HG02870 (cell line): ENCODE results near the gene MTFMT.
"Not testable (repeated sequence)": the region's sequence is repeated elsewhere in the genome, so short reads cannot be mapped to it uniquely, and the experiment has no call there.

Experiments
- ATAC-seq: cut with Tn5 transposase; IDR thresholded peaks from one replicate; pipeline ENCODE4 v1.9.1; 2021; ENCODE audit warnings: mild to moderate bottlenecking, moderate library complexity; ENCODE audit not compliant: unreplicated experiment

MTFMT gene

DNA sequence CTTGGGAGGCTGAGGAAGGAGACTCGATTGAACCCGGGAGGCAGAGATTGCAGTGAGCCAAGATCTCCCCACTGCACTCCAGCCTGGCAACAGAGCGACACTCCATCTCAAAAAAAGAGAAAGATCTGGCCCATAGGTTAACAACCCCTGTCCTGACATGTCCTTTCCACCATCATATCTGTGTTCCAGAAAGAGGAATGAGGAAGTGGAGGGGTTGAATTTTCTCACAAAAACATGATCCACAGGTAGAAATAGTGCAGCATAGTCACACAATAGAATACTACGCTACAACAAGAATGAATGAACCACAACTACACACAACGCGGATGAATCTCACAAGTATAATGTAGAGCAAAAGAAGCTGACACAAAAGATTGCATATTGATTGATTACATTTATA, 11.0 kb upstream of the MTFMT start:
- no peak for ATAC-seq

DNA sequence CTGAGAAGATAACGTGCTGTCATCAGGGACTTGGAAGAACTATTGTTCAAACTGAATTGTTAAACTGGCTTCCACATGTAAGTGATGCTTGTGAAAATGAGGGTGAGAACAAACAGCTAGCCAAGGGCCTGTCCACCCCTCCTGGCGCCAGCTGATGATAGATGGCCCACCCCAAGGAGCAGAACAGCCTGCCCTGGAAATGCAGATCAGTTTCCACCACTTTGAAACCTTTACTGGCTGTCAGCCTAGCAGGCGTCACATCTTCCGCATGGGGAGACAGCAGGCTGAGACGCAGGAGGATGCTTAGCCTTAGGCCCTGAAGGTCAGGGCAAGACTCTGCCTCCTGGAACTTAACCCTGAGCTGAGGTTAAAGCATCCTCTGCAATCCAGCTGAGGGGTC, 9.4 kb upstream of the MTFMT start:
- ATAC-seq, result no peak

DNA sequence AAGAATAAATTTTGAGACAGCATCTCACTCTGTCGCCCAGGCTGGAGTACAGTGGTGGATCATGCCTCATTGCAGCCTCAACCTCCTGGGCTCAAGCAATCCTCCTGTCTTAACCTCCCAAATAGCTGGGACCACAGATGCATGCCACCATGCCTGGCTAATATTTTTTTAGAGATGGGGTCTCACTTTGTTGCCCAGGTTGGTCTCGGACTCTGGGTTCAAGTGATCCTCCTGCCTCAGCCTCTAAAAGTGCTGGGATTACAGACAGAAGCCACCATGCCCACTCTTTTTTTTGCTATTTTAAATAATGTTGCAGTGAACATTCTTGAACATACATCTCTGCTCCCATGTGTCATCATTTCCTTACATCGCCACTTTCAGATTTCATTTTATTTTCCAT, 9.0 kb upstream of the MTFMT start:
- no peak for ATAC-seq

DNA sequence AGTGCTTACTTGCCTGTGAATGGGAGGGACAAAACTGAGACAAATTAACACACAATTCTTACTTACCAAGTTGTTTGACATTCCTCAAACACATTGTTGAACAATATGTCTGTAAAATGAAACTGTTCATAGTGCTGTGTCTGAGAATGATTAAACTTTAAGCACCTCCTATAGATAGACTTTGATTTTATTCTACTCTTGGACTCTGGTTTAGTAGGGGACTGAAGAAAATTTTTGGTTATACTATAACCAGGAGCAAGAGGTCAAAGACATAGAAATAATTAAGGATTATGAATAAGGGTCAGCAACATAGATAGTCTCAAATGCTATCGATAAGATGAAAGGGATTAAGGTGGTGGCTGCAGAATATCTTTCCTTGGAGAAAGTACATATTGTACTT, 7.9 kb upstream of the MTFMT start:
- ATAC-seq, result no peak

DNA sequence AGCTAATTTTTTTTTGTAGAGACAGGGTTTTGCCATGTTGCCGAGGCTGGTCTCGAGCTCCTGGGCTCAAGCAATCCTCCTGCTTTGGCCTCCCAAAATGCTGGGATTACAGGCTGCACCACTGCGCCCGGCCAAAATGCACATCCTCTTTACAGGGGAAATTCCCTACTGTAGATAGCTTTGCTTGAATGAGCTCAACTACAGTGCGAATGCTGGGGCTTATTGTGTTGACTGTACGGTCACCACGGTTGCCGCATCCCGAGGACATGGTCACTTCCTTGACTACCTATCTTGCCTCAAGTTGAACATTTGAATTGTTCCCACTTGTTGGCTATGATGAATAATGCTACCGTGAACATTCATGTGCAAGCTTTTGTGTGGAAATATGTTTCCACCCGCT, 5.3 kb upstream of the MTFMT start:
- no peak for ATAC-seq

DNA sequence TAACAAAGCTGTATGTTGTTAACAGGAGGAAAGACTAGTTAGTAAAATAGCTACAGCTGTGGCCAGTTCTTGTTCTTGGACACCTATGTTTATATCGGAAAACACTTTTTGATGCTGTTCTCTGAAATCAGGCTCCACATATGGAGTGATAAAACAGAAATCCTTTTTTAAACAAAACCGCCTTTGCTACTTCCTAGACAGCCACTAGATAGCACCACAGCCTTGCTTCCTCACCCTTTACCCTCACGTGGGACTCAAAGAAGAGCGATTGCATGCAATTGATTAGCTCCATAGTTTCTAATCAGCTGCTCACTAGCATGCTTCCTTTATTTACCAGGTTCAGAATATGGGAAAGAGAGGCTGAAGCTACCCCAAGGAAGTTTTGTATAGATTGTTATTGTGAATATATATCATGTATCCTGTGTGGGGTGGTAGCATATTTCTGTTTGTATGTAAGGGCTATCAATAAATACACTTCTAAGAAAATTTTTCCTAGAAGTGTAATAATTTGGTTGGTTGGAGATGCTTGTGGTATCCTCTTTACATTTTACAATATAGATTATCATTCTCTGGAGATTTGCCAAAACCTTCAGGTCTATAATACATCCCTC, 4.3 kb upstream of the MTFMT start:
- no peak for ATAC-seq

DNA sequence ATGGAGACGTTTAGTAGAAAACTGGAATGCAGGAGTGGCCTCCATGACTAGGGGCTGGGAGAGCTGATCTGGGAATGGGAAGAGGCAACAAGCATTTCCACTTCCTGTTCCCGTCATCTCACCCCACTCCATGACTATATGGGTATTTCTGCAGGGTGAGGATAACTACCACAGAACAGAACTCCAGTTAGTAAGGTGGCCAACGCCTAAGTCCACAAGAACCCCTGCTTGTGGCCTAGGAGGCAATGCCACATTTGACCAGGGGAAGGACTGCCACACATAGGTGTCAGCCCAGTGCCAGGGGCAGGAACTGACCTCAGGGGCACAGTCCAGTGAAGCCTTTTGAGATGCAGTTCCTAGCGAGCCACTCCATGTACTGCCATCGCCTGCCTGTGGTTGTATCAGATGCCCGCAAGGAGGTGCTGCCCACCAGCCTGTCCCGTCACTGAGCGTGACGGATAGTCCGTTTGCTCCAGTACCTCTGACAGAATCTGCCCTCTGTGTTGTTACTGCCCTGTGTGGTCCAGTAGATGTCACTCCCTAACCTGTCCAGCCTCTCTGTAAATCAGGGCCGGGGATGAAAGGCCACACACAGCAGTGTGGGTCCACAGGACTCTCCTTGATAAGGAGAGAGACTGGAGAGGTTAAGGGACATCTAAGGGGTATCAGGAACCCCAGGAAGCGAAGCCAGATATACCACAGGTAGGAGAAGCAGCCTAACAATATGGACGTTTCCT, 3.5 kb upstream of the MTFMT start:
- ATAC-seq, result no peak

DNA sequence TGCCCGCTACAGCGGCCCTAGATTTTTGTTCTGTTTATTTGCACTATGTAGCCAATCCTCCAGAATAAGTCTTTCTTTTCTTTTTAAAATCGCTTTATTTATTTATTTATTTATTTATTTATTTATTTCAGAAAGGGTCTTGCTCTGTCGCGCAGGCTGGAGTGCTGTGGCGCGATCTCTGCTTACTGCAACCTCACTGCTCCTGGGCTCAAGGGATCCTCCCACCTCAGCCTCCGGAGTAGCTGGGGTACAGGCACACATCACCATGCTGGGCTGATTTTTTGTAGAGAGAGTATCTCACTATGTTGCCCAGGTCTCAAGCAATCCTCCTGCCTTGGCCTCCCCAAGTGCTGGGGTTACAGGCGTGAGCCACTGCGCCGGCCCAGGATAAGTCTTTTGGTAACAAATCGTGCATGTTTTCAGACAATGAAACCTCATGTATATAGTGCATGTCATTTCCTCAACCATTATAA, 333 bp upstream of the MTFMT start:
- no peak for ATAC-seq

DNA sequence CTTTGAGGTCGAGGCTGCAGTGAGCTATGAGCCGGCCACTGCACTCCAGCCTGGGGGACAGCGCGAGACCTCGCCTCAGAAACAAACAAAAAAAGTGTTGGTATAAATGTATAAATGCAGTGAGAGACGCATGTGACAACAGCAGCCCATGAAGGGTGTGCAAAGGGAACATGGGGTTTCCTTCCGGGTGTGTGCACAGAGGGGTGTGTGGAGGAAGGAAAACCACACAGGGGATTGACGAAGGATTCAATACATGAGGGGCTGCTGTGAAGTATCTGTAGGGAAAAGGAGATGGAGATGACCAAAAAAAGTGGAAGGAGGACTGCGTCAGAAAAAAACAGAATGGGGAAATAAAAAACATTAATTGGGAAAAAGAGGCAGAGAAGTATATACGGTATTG, 1.1 kb downstream of the MTFMT start:
- ATAC-seq, result no peak

DNA sequence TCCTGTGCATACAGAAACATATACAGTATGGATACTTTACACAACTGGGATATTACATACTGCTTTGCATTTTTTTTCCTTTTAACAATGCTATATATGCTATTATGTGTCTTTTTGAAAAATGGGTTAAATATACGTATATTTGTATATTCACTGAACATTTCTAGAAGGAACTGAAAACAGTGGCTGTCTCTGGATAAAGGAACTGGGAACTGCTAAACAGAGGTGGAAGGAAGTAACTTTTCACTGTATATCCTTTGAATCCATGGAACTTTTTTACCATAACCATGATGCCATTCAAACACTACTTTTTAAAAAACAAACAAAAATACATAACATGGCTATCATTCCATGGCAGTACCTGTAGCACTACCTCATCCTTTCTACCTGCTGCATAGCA, 1.8 kb downstream of the MTFMT start:
- no peak for ATAC-seq

DNA sequence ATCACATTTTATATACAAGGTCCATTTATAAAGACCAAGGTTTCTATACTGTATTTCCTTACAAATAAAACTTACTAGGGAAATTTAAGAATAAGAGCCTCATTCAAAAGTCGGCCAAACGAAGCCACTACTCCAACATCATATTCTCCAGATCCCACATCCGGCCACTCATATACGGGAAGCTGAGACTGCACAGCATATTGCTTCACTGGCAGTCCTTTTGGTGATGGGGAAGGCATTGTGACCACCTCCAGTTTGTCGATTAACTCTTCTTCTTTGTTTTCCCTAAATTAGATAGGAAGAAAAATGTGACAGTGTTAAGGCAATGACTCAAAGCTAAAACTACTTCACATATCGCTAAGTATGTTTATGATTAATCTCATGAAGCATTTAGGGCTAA, 2.7 kb downstream of the MTFMT start:
- ATAC-seq, result no peak

DNA sequence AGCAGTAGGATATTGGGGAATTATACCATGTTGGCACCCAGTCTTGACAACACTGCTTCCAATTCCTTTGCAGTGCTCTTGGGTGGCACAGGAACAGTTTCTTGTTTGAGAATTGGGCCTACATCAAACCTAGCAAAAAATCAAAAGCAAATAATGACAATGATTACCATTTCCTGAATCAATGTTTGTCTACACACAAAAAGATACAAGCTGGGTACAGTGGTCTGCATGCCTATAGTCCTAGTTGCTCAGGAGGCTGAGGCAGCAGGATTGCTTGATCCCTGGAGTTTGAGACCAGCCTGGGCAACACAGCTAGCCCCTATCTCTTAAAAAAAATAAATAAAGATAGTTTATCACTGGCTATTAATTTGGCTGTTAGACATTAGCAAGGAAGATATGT, 8.0 kb downstream of the MTFMT start:
- no peak for ATAC-seq

DNA sequence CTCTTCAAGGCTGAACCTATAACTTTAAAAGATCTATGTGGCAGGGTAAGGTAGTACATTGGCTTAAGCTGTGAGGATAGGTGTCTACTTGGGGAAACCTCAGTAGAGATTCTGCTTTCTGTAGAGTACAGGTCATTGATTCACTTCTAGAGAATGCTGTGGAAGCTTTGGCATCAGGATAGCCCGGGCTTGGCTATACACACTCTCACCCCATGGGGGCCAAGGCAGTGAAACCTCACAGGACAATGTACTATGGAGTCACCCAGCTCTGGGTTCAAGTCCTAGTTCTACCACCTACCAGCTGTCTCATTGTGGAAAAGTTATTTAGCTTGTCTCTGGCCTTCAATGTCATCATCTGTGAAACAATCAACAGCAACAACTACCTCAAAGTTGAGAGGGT, 9.0 kb downstream of the MTFMT start:
- ATAC-seq, result no peak

DNA sequence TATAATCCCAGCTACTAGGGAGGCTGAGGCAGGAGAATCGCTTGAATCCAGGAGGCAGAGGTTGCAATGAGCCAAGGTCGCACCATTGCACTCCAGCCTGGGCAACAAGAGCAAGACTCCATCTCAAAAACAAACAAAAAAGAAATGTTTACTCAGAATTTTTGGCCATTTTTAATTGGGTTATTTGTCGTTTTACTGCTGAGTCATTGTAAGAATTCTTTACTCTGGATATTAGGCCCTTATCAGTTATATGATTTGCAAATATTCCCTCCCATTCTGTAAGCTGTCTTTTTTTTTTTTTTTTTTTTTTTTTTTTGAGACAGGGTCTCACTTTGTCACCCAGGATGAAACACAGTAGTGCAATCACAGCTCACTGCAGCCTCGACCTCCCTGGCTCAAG, 18.2 kb downstream of the MTFMT start:
- not testable (repeated sequence) for ATAC-seq

DNA sequence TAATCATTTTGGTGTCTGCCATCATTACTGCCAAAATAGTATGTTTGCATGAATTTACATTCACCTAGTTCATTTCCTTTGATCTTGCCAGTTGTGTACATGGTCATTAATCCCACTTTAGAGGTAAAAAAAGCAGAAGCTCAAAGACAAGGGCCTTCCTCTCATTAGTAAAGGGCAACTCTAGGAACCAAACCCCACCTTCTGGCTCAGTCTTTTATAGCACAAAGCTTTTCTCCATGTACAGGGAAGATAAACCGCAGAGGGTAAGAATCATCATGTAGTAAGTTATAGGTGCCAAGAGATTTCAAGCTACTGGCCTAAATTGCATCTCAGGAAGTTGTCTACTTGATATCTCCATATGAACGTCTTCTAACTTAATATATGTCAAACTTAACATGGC, 20.5 kb downstream of the MTFMT start:
- ATAC-seq, result no peak

DNA sequence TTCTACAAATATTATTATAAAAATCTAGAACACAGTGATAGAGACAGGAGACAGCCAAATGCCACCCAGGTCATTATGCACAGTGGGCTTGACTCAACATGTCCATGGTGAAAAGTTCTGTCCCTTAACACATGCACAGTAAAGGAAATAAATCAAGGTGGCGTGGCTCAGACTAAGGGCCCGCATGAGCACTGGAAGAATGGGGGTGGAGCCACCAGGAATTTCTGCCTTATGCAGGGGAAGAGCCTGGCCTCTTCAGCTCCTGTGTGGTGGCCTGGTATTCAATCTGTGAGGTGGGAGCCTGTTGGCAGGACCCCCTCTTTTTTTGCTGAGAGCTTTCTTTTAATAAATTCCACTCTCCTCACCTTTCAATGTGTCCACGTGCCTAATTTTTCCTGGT, 22.6 kb downstream of the MTFMT start:
- ATAC-seq, result no peak

DNA sequence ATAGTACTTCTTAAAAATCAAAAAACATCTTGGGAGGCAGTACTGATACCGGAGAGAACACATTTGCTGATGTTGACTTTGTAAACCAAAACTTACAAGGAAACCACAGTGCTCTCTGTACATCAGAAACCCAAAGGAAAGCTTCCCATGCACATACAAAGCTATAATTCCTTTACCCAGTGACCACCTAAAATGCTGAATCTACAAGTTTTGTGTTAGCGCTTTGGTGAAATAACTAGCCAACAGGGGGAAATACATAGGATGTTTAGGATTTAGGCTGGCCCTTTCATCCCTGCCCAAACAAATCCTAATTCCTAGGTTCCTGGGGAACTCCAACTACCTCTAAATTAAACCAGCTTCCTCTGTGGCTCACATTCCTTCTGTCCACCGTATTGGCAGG, 24.4 kb downstream of the MTFMT start:
- ATAC-seq, result no peak

DNA sequence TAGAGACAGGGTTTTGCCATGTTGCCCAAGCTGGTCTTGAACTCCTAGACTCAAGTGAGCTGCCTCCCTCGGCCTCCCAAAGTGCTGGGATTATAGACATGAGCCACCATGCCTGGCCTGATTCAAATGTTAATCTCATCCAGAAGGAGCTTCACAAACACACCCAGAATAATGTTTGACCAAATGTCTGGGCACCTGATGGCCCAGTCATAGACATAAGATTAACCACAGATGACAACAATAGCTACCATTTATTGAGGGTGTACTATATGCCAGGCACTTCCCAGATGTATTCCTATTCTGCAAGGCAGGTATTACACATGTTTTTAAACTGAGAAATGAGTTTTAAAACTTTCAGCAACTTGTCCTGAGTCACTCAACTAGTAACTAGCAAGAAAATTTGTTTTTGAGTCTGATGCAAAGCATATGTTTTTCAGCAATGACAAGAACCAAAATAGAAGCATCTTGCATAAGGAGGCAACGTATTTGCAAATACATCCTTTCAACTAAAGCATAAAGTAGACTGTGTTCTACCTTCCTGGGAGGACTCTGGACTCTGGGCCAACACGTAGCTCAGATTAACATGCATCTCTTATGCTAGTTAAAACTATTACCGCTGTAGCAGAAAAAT, 31.6 kb downstream of the MTFMT start:
- no peak for ATAC-seq

DNA sequence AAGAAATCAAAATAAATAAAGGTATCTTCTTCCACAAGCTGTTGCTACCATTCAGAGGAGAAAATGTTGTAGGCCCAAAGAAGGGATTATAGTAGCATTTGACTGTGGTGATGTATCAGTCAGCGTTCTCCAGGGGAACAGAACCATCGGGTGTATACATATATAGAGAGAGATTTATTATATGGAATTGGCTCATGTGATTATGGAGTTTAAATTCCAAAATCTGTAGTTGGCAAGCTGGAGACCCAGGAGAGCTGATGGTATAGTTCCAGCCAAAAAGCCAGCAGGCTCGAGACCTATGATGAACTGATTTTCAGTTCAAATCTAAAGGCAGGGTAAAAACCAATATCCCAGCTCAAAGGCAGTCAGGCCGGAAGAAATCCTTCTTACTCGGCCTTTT, 32.4 kb downstream of the MTFMT start:
- ATAC-seq, result no peak

DNA sequence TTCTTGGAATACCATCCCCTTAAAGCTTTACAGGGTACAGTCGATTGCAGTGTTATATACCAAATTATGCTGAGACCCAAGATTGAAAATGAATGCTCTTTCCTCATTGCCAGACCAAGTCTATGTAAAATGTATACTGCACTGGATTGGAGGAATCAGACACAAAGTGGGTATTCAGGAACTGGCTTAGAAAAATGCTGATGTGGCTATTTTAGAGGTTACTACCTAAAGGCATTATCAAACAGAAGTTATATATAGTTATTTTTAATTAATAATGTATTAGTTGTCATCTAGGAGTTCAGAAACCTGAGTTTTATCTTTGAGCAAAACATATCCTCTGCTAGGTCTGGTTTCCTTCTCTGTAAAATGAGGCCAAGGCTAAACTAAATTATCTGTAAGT, 36.1 kb downstream of the MTFMT start:
- ATAC-seq, result no peak

DNA sequence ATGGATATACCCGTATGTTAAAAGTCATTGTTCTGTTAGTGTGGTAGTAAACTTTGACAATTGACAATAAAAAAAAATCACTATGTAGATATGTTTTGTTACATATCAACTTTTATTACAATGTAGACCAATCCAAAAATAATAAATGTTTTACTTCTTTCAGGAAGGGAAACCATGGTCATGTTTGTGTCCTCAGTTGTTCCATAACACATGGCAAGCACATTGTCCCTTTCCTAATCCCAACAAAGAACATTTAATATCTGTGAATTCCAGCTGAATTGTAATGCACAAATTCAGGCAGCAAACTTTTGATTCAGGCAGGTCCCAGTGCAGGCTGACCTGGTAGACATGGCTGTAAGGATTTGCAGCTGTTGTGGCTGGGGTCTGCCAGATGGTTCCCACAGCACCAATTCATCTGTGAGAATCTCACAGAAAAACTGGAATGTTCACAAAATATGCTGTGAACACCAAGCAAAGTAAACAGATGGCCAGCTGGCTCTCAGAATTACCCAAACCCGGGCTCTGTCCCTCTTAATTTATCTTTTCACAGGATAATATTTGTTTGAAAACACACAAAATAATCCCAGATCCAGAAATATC, 37.8 kb downstream of the MTFMT start:
- no peak for ATAC-seq

DNA sequence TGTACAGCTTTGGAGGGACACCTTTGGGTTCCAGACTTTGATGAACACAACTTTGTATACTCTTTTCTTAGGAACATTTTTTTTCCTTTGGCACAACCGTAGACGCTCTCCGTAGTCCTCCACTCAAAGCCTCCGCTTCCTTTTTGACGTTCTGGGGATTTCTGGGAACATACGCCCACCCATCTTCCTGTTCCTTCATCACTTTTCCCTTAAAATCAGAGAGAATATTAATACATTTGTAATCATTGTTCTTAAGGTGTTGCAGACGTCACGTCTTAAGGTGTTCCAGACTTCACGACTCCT, 39.3 kb downstream of the MTFMT start:
- no peak for ATAC-seq
